Measurements from ENCODE around the gene MYD88. TPM values are rescaled to one million over a fixed set of nuclear protein-coding genes. Genes with fewer than 3 reads are reported as not detected.
"Not testable (repeated sequence)": the region's sequence is repeated elsewhere in the genome, so short reads cannot be mapped to it uniquely, and the experiment has no call there.

MYD88 gene
- total RNA-seq, 1 donor from 2014 or later = 44.6 TPM

DNA sequence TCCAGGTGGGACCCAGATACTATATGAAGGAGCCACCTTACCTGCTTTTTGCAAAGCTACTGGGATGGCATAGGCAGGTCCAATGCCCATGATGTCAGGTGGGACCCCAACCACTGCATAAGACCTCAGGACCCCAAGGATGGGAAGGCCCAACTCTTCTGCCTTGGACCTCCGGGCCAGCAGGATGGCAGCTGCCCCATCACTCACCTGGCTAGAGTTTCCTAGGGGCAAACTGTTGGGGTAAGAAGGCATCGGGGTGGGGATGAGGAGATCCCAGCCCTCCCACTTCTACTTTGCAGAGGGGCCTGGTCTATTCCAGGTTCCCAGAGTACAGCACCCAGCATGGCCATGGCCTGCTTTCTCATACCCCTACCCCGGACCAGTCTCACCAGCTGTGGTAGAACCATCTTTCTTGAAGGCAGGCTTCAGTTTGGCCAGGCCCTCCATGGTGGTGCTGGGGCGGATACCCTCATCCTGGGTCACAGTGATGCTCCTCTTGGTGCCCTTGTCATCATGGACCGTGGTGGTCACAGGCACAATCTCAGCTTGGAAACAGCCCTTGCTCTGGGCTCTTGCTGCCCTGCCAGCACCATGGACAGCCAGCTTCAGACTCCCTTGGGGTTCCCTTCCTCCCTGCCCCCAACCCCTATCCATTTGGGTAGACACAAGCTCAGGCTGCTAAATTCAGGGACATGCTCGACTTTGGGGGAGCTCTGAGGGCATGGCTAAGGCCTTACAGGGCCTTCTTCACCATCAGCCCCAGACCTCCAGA, 12.2 kb upstream of the MYD88 start:
- DNase-seq (ENCODE audit: low spot score) = peak; percentile 22

DNA sequence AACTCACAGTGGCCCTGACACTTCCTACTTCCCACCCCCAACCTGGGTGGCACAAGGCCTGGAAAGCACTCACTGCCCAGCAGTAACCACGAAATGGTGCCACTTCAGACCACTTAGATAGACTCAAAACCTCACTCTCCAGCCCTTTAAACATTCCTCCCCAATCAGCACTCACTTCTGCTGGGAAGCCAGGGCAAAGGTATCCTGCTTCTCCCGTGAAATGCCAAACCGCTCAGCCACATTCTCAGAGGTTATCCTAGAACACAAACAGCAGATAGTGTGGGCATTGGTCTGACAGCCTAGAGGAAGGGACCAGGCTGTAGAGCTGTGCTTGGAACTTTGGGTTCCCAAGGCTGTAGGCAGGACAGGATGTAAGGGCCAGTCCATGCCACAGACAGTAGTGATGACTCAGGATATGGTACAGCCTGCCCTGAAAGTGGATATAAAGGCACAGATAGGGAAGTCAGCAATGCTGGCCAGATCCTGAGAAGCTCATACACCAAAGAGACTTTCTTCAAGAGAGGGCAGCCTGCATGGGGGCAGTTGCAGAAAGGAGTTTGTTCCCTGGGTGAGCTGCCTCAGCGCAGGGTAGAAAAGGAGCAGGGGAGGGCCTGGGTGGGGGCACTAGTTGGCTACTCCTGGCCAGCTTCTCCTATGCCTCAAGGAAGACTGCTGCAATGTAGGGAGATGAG, 10.7 kb upstream of the MYD88 start:
- DNase-seq (ENCODE audit: low spot score) = peak; percentile 29

DNA sequence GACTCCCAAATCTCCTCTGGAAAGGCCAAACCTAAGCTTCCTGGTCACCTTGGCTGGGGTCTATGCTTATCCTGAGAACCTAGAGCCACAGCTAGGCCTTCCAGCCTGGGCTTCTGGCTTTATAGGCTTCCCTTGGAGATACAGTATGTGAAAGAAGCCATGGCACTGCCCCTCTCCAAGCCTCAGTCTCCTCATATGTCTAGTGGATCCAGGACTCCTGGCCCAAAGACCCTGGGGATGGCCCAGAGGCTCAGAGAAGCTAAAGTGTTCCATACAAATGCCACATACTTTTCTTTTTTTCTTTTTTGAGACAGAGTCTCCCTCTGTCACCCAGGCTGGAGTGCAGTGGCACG, 10.2 kb upstream of the MYD88 start:
- DNase-seq (ENCODE audit: low spot score) = no peak

- DNase-seq (ENCODE audit: low spot score) = no peak
Observed at GRCh38 chr3:38129058-38129457, 9.4 kb upstream of the MYD88 start.

DNA sequence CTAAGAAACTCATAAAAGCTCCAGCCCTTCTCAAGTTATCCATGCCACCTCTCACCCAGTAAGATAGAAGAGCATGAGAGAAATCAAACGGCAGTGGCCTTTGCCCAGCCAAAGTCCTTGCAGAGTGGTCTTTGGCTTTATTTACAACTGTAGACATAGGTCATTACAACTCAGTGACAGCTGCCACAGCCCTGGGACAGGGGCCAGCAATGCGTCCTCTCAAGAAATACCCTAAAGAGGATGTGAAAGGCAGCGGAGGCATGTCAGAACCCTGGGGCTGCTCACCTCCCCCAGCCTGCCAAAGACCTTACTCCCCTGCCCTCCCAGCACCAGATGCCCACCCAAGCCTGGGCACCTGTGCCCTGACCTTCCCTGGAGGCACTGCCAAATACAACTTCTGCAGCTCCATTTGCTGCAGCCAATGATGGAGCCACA, 7.8 kb upstream of the MYD88 start:
- peak; percentile 19 for DNase-seq (ENCODE audit: low spot score)

DNA sequence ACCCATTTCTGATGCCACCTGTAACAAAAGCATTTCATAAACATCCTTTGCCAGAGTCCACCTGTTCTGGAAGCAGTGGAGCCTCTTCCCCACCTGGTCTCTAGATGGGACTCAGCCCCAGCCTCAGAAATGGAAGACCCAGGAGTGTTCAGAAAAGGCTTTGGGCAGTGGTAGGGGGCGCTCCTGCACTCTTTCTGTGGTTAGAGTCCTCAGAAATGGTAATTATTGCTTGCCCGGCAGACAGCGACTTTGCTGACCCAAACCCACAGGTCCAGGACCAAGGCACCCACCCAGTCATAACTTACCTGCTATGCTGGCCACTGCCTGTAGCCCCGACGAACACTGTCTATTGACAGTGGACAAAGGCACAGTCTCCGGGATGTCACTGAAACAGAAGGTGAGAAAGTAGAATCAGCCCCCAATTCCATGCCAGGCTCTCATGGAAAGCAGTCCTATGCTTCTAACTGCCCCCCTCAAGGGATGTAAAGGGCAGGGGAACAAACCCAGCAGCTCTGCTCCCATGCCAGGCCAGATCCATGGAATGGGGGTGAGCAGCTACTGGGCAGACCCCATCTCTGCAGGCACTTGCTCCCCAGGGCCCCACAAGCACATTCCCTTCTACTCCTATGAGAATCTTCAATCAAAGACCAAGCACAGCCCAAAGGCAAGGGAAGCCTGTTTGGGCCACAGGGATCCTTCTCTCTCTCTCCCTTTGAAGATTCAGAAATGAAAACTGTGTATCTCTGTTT, 6.7 kb upstream of the MYD88 start:
- no peak for DNase-seq (ENCODE audit: low spot score)

- DNase-seq (ENCODE audit: low spot score) = no peak
Observed at GRCh38 chr3:38133209-38133556, 5.3 kb upstream of the MYD88 start.

DNA sequence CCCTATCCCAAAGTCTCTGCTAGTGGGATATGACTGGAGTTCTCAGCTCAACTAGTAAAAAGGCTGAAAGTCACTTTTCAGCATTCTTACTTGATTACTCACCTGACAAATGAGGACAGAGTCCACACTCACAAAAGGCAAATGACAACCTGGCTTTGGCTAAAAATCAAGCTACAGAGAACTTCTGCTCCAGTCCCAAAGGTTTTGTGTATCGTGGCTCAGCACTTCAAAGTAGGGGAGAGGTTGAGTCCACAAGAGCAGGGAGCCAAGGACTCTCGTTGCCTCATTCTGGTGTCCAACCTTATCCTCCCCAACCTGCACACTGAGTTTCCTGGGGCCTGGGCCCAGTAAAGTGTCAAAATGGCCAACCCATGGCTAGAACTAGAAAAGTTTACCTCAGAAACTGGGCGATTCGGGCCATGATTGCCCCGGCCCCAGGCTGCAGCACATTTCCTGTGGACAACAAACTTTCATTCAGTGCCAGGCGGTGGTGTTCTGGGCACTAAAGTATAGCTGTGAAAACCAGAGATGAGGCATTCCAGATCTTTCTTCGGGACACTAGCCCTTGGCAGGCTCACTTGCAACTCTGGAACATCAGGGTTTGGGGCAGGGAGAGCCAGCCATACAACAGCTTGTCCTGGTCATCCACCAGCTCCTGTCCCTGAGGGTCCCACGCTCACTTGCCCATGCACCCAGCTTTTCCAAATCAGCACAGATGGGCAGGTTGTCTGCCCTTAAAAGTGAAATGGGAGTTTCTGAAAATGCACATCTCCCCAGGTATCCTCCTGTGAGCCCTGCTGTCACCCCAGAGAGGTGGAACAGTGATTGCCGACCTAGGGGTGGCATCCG, 4.7 kb upstream of the MYD88 start:
- DNase-seq (ENCODE audit: low spot score) = no peak

DNA sequence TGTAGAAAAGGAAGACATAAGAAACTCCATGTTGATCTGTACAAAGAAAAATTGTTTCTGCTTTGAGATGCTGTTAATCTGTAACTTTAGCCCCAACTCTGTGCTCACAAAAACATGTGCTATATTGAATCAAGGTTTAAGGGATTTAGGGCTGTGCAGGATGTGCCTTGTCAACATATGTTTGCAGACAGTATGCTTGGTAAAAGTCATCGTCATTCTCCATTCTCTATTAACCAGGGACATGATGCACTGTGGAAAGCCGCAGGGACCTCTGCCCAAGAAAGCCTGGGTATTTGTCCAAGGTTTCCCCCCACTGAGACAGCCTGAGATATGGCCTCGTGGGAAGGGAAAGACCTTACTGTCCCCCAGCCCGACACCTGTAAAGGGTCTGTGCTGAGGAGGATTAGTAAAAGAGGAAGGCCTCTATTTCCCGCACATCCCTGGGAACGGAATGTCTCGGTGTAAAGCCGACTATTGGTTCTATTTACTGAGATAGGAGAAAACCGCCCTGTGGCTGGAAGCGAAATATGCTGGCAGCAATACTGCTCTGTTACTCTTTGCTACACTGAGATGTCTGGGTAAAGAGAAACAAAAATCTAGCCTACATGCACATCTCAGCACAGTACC, 3.8 kb upstream of the MYD88 start:
- DNase-seq (ENCODE audit: low spot score) = not testable (repeated sequence)

GRCh38 chr3:38135621-38136277, 2.7 kb upstream of the MYD88 start:
- DNase-seq (ENCODE audit: low spot score) = not testable (repeated sequence)

DNA sequence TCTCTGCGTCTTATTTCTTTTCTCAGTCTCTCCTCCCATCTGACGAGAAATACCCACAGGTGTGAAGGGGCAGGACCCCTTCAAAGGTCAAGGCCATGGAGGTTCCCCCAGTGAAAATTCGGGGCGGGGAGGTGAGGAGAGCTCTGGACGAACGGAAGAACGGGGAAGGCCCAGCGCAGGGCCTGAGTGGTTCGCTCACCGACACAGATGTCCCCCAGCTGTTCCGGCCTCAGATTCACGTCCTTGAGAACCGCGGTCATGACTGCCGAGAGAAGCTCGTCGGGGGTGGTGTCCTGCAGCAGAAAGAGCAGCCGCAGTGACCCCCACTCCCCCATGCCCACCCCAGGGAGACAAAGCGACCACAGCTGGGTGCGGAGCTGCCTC, 2.1 kb upstream of the MYD88 start:
- DNase-seq (ENCODE audit: low spot score) = no peak

DNA sequence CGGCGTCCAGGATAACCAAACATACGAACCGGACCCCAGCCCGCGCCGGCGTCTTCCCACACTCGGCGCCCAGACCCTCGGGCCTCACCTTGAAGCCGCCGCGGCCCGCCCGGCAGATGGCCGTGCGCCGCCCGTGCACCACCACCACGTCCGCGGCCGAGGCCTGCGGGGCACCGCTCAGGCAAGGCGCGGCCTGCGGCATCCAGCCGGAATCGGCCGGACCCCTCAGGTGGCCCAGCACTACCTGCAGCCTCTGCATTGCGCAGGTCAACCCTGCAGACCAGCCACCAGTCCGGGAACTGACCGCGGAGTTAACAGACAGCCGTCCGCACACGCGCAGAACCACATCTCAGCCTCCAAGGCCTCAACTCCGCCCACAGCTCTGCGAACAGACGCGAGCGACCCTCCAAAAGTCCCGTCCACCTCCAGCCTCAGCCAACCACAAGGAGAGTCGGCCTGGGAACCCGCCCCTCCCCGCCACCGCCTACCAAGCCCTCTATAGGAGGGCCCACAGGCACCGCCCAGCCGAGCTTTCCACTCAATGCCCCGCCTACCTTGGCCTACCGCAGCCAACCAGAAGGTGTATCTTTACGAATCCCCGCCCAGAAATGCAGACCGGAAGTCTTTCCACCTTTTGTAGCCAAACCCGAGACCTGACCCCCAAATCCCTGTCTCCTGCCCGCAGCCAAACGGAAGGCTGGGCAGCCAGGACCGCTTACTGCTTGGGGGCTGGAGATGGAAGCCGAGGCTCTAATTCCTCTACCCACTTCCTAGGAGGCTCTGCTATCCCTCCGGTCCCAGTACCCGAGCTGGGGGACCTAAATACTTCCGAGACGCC, 1.5 kb upstream of the MYD88 start, which contains the start of gene ACAA1:
ACAA1 (minus strand) TSS at position 351 of the 838 bp plus-strand sequence; CDS start at position 259, 92 bp downstream.
- peak; percentile 100 for DNase-seq (ENCODE audit: low spot score)

- no peak for DNase-seq (ENCODE audit: low spot score)
Observed at GRCh38 chr3:38137615-38138348, 679 bp upstream of the MYD88 start.

GRCh38 chr3:38139191-38139590, 730 bp downstream of the MYD88 start:
- peak; percentile 40 for DNase-seq (ENCODE audit: low spot score)

DNA sequence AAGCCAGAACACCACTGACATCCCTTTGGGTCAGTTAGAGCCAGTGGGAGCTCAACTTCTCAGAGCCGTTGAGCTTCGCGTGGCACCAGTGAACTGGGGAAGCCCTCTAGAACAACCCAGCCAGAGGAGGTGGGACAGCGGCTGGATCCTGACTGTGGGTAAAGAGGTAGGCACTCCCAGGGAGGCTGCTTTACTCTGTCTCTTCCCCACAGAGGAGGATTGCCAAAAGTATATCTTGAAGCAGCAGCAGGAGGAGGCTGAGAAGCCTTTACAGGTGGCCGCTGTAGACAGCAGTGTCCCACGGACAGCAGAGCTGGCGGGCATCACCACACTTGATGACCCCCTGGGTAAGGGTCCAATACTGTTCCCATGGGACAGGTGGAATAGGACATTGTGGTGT, 1.2 kb downstream of the MYD88 start:
- DNase-seq (ENCODE audit: low spot score) = peak; percentile 40

DNA sequence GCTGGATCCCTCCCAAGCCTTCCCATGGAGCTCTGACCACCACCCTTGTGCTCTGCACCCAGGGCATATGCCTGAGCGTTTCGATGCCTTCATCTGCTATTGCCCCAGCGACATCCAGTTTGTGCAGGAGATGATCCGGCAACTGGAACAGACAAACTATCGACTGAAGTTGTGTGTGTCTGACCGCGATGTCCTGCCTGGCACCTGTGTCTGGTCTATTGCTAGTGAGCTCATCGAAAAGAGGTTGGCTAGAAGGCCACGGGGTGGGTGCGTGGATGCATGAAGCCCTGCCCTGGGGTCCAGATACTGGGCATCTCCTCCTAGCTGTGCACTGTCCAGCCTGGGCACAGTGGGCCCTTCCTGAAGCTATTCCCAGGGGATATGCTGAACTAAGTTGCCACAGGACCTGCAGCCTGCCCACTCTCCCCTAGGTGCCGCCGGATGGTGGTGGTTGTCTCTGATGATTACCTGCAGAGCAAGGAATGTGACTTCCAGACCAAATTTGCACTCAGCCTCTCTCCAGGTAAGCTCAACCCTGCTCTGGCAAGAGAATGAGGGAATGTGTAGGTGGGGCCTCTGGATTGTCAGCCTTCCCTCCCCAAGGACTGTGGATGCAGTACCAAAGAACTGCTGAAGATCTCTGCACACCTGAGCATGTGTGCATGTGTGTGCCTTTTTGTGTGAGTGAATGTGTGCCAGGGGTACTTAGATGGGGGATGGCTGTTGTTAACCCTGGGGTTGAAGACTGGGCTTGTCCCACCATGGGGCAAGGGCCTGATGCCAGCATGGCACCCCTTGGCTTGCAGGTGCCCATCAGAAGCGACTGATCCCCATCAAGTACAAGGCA, 2.1 kb downstream of the MYD88 start:
- DNase-seq (ENCODE audit: low spot score) = peak; percentile 41

- DNase-seq (ENCODE audit: low spot score) = peak; percentile 38
Observed at GRCh38 chr3:38141173-38141951, 2.9 kb downstream of the MYD88 start.

Data from ureter (tissue), 1 donor.